ENCODE measurements around the gene ACTR10.

DNA sequence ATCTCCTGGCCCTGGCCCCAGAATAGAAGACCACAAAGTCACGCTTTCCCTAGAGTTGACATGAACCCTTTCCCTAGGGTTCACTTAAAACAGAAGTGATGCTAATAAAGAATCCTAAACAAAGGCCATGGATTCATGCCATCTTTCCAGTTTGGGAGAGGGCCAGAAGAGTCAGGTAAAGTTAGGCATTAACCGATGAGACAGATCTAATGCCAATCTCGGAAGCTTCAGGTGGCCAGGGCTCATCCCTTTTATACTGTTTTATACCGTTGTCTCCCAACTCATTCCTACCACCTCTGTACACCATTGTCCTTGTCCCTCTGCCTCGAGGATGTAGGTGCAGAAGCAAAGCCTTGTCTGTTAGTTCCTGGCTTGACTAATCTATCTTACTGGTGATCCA lies 22.8 kb upstream of the ACTR10 start:
- TF ChIP-seq, protein P1, sequence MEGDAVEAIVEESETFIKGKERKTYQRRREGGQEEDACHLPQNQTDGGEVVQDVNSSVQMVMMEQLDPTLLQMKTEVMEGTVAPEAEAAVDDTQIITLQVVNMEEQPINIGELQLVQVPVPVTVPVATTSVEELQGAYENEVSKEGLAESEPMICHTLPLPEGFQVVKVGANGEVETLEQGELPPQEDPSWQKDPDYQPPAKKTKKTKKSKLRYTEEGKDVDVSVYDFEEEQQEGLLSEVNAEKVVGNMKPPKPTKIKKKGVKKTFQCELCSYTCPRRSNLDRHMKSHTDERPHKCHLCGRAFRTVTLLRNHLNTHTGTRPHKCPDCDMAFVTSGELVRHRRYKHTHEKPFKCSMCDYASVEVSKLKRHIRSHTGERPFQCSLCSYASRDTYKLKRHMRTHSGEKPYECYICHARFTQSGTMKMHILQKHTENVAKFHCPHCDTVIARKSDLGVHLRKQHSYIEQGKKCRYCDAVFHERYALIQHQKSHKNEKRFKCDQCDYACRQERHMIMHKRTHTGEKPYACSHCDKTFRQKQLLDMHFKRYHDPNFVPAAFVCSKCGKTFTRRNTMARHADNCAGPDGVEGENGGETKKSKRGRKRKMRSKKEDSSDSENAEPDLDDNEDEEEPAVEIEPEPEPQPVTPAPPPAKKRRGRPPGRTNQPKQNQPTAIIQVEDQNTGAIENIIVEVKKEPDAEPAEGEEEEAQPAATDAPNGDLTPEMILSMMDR (tag by site-specific recombination; IDR thresholded peaks at IDR 0.05): no peak
- TF ChIP-seq ZNF302 (tag by site-specific recombination; IDR thresholded peaks at IDR 0.05; ENCODE audit: low read depth): no peak
- TF ChIP-seq PBX3 (CRISPR knock-in tag; IDR thresholded peaks at IDR 0.05): no peak
- TF ChIP-seq ZNF19 (tag by site-specific recombination; IDR thresholded peaks at IDR 0.05; ENCODE audit: low read depth): no peak
- no peak for TF ChIP-seq ZNF571 (tag by site-specific recombination; IDR thresholded peaks at IDR 0.05)
- no peak for TF ChIP-seq ZNF121 (tag by site-specific recombination; IDR thresholded peaks at IDR 0.05)
- TF ChIP-seq OSR2 (tag by site-specific recombination; IDR thresholded peaks at IDR 0.05): no peak
- TF ChIP-seq ZNF560 (tag by site-specific recombination; IDR thresholded peaks at IDR 0.05; ENCODE audit: borderline replicate concordance): no peak
- no peak for TF ChIP-seq ZFP3 (tag by site-specific recombination; IDR thresholded peaks at IDR 0.05; ENCODE audit: low read depth)
